Peyer's patch (tissue), 4 donors: ENCODE data around the gene LRRTM1. TPM values are rescaled to one million over a fixed set of nuclear protein-coding genes. Genes with fewer than 3 reads are reported as not detected.

ENCODE experiments used
- DNase-seq, 3 donors: peaks; one replicate each; pipeline ENCODE4 v3.0.0-alpha.2; 2017 to 2019
- H3K27ac ChIP-seq, 4 donors: fragments of 200-600 bp; sonication (generic); one replicate each; pipeline ENCODE4 v1.5.1; 2016 to 2019
- H3K27me3 ChIP-seq, 2 donors: fragments of 200-600 bp; sonication (generic); one replicate each; pipeline ENCODE4 v1.5.1; 2019
- H3K36me3 ChIP-seq, 3 donors: fragments of 200-600 bp; sonication (generic); one replicate each; pipeline ENCODE4 v1.5.1; 2016 to 2019
- H3K4me1 ChIP-seq, 4 donors: fragments of 200-600 bp; sonication (generic); one replicate each; pipeline ENCODE4 v1.5.1; 2016 to 2019
- H3K4me3 ChIP-seq, 4 donors: fragments of 200-600 bp; sonication (generic); 1 replicate in 3 of 4; 2 replicates in 1 of 4; pipeline ENCODE4 v1.5.1; 2016 to 2019; ENCODE audit warnings: mild to moderate bottlenecking in 1 of 4
- H3K9me3 ChIP-seq, 4 donors: fragments of 200-600 bp; sonication (generic); one replicate each; pipeline ENCODE4 v1.5.1; 2016 to 2019; ENCODE audit warnings: mild to moderate bottlenecking in 1 of 4
- CTCF ChIP-seq, 6 experiments: fragments of 450-650 bp in 4 of 6; fragments of 200-600 bp in 2 of 6; sonication (generic) in 1 of 6; IDR thresholded peaks; one replicate each; pipeline ENCODE4 v1.5.1; 2017 to 2019; ENCODE audit warnings: antibody characterized with exemption in 6 of 6, mild to moderate bottlenecking in 3 of 6, moderate library complexity in 1 of 6
- POLR2A ChIP-seq, 2 donors: fragments of 450-650 bp; IDR thresholded peaks; one replicate each; pipeline ENCODE4 v1.5.1; 2017; ENCODE audit warnings: antibody characterized with exemption in 2 of 2, mild to moderate bottlenecking in 2 of 2, moderate library complexity in 2 of 2
- total RNA-seq, 4 donors: library from RNA; depleted of rRNA; stranded (reverse); fragments of >200 nt; gene quantifications; one replicate each; pipeline ENCODE4 v1.1.0, GENCODE V29; 2016

The LRRTM1 gene
- total RNA-seq, 4 donors from 2014 or later = not detected

GRCh38 chr2:80322311-80322920 lies 17.9 kb upstream of the LRRTM1 start:
- TF ChIP-seq POLR2A (IDR thresholded peaks at IDR 0.05) (no peak), CTCF (IDR thresholded peaks at IDR 0.05) (no peak)
- DNase-seq = no peak
- no peak overlapping the region for H3K4me3 ChIP-seq

GRCh38 chr2:80312282-80312839 lies 7.8 kb upstream of the LRRTM1 start:
- no peaks in the 10 kb centered on the region for H3K9me3 ChIP-seq
- no peak for TF ChIP-seq POLR2A (IDR thresholded peaks at IDR 0.05)
- no peak for TF ChIP-seq CTCF (IDR thresholded peaks at IDR 0.05)
- H3K4me1 ChIP-seq = no peaks in the 10 kb centered on the region
- H3K36me3 ChIP-seq = no peaks in the 10 kb centered on the region
- no peaks in the 10 kb centered on the region for H3K27me3 ChIP-seq
- DNase-seq = no peak
- H3K4me3 ChIP-seq = no peak overlapping the region
- no peak overlapping the region for H3K27ac ChIP-seq

More at GRCh38 chr2:80322311-80322920, 17.9 kb upstream of the LRRTM1 start:
- Histone ChIP-seq H3K27me3 (peaks cover 0 to 3% of the 10 kb centered on the region in 2 donors), H3K36me3 (no peaks in the 10 kb centered on the region), H3K4me1 (no peaks in the 10 kb centered on the region), H3K9me3 (no peaks in the 10 kb centered on the region), H3K27ac (no peak overlapping the region)

- Histone ChIP-seq H3K27me3 (no peaks in the 10 kb centered on the region), H3K27ac (no peak overlapping the region), H3K4me1 (no peaks in the 10 kb centered on the region), H3K9me3 (no peaks in the 10 kb centered on the region), H3K36me3 (no peaks in the 10 kb centered on the region), H3K4me3 (no peak overlapping the region)
- TF ChIP-seq POLR2A (IDR thresholded peaks at IDR 0.05) (no peak), CTCF (IDR thresholded peaks at IDR 0.05) (no peak)
- DNase-seq = no peak
Observed at GRCh38 chr2:80311304-80311703, 6.8 kb upstream of the LRRTM1 start.

- Histone ChIP-seq H3K36me3 (no peaks in the 10 kb centered on the region), H3K4me3 (peak overlapping the region in 2 of 4 donors; percentile 14 to 41), H3K27me3 (peaks cover 0 to 17% of the 10 kb centered on the region in 2 donors), H3K9me3 (no peaks in the 10 kb centered on the region), H3K4me1 (peaks cover 0 to 6% (median 0%) of the 10 kb centered on the region in 4 donors), H3K27ac (no peak overlapping the region)
- TF ChIP-seq CTCF (IDR thresholded peaks at IDR 0.05) (no peak), POLR2A (IDR thresholded peaks at IDR 0.05) (no peak)
- DNase-seq = no peak
Observed at GRCh38 chr2:80303006-80303908, 1.3 kb downstream of the LRRTM1 start.

- Histone ChIP-seq H3K27me3 (peaks cover 0 to 17% of the 10 kb centered on the region in 2 donors), H3K36me3 (no peaks in the 10 kb centered on the region), H3K27ac (no peak overlapping the region), H3K4me3 (peak overlapping the region in 1 of 4 donors; percentile 41), H3K9me3 (no peaks in the 10 kb centered on the region), H3K4me1 (peaks cover 0 to 6% (median 0%) of the 10 kb centered on the region in 4 donors)
- no peak for DNase-seq
- TF ChIP-seq CTCF (IDR thresholded peaks at IDR 0.05) (no peak), POLR2A (IDR thresholded peaks at IDR 0.05) (no peak)
Observed at GRCh38 chr2:80302314-80303005, 2.1 kb downstream of the LRRTM1 start.
